HT1080 (cell line): ENCODE measurements around the gene ANKLE1. TPM values are rescaled to one million over a fixed set of nuclear protein-coding genes. Genes with fewer than 3 reads are reported as not detected.

Experiments
- DNase-seq: peaks from one replicate; pipeline ENCODE4 v3.0.0-alpha.2; 2015; ENCODE audit warnings: low read depth
- polyA plus RNA-seq, 2 experiments: library from polyadenylated mRNA; depleted of rRNA; stranded (reverse); fragments of >200 nt; gene quantifications; 2 replicates each; pipeline ENCODE4 v1.2.3, GENCODE V29; 2015
- total RNA-seq: library from RNA; depleted of rRNA; stranded (reverse); fragments of >200 nt; shearing (Covaris generic); gene quantifications from 2 replicates; pipeline ENCODE4 v1.2.3, GENCODE V29; 2014; rRNA removed

The ANKLE1 gene
- total RNA-seq = 0.35 and 1.3 TPM in 2 replicates
- polyA plus RNA-seq (2015; cell fraction: cytosol; rRNA removed) = 0.09 and 0.62 TPM in 2 replicates
- polyA plus RNA-seq (2015; cell fraction: nucleus; rRNA removed) = 0.44 and 0.75 TPM in 2 replicates

- no peak for DNase-seq
These were observed at the start of gene ANKLE1 for GRCh38 chr19:17281391-17282304. Gene ANKLE1, plus strand, starts transcription at chr19:17281901. Its CDS starts 20 bp downstream, at chr19:17281921.

- DNase-seq = no peak
These were observed 49.4 kb upstream of the ANKLE1 start for GRCh38 chr19:17232258-17232657.

- DNase-seq = peak; percentile 64
These were observed 46.8 kb upstream of the ANKLE1 start for GRCh38 chr19:17234911-17235299.

GRCh38 chr19:17235300-17235970 lies 46.3 kb upstream of the ANKLE1 start:
- DNase-seq = peak; percentile 67

GRCh38 chr19:17235971-17236777 lies 45.5 kb upstream of the ANKLE1 start:
- DNase-seq = no peak

GRCh38 chr19:17236811-17237543 lies 44.7 kb upstream of the ANKLE1 start:
- no peak for DNase-seq

GRCh38 chr19:17237747-17238706 lies 43.7 kb upstream of the ANKLE1 start:
- DNase-seq = no peak

GRCh38 chr19:17240062-17240752 lies 41.5 kb upstream of the ANKLE1 start:
- no peak for DNase-seq

GRCh38 chr19:17240826-17241399 lies 40.8 kb upstream of the ANKLE1 start:
- DNase-seq = no peak

- DNase-seq = no peak
These were observed 39.1 kb upstream of the ANKLE1 start for GRCh38 chr19:17242431-17243208.

- DNase-seq = no peak
These were observed 38.4 kb upstream of the ANKLE1 start for GRCh38 chr19:17243211-17243829.

GRCh38 chr19:17243830-17244617 lies 37.7 kb upstream of the ANKLE1 start:
- no peak for DNase-seq

GRCh38 chr19:17244618-17245534 lies 36.8 kb upstream of the ANKLE1 start:
- DNase-seq = no peak

- no peak for DNase-seq
These were observed 36.1 kb upstream of the ANKLE1 start, which contains the start of gene NR2F6 for GRCh38 chr19:17245535-17245984. Gene NR2F6, minus strand, starts transcription at chr19:17245919. Its CDS starts 699 bp downstream, at chr19:17245220.
